ENCODE data around the gene NEDD1.
A peak's percentile ranks its signal among the peaks of the same experiment; 100 is the strongest.

The NEDD1 gene

GRCh38 chr12:96890331-96890730 is 16.7 kb upstream of the NEDD1 start:
- no peak overlapping the region for H3K4me3 ChIP-seq (ENCODE audit: low read length)
- DNase-seq (ENCODE audit: low read depth, low spot score): no peak

- H3K4me3 ChIP-seq (ENCODE audit: low read length): no peak overlapping the region
- no peak for DNase-seq (ENCODE audit: low read depth, low spot score)
These were observed 15.0 kb upstream of the NEDD1 start for GRCh38 chr12:96892104-96892503.

DNA sequence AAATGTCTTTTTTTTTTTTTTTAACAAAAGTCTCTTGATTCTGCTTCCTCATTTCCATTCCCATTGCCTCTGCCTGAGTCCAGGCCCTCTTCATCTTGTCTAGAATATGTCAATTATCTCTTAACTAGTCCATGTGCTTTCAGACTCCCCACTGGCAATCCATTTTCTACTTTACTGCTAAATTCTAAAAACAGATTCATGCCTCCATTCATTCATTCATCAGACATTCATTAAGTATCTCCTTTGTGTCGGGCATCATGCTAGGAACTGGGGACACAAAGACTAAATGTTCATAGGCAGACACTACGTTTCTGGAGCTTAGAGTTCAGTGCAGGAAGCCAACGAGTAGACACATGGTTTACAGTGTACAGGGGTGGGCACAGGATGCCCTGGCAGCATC is 9.6 kb upstream of the NEDD1 start:
- no peak overlapping the region for H3K4me3 ChIP-seq (ENCODE audit: low read length)
- DNase-seq (ENCODE audit: low read depth, low spot score): no peak

GRCh38 chr12:96901175-96901574 is 5.9 kb upstream of the NEDD1 start:
- H3K4me3 ChIP-seq (ENCODE audit: low read length): no peak overlapping the region
- DNase-seq (ENCODE audit: low read depth, low spot score): no peak

- no peak overlapping the region for H3K4me3 ChIP-seq (ENCODE audit: low read length)
- peak; percentile 34 for DNase-seq (ENCODE audit: low read depth, low spot score)
These were observed 5.0 kb upstream of the NEDD1 start for GRCh38 chr12:96902076-96902475.

GRCh38 chr12:96906498-96906848 is 584 bp upstream of the NEDD1 start:
- no peak for DNase-seq (ENCODE audit: low read depth, low spot score)
- H3K4me3 ChIP-seq (ENCODE audit: low read length): peak overlapping the region; percentile 61

- no peak for DNase-seq (ENCODE audit: low read depth, low spot score)
- H3K4me3 ChIP-seq (ENCODE audit: low read length): peak overlapping the region; percentile 61
These were observed 790 bp downstream of the NEDD1 start for GRCh38 chr12:96907671-96908422.

GRCh38 chr12:96908423-96908675 is 1.3 kb downstream of the NEDD1 start:
- no peak for DNase-seq (ENCODE audit: low read depth, low spot score)
- H3K4me3 ChIP-seq (ENCODE audit: low read length): peak overlapping the region; percentile 61

DNA sequence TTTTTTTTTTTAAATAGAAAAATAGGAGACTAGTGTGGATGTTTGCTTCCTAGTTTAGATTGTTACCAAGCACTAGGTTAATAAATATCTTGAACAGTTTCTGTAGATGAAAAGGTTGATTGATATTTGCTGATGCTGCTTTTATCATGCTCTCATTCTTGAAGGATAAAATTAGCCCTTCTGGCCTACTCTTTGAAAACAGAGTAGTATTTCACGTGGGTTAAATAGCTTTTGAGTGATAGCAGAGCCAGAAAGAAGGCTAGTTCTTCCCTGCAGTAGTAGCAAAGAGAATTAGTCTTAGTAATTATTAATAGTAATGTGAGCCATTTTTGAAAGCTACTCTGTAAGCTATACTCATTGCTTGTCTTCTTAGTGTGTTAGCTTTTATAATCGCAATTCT is 5.2 kb downstream of the NEDD1 start:
- no peak for DNase-seq (ENCODE audit: low read depth, low spot score)
- no peak overlapping the region for H3K4me3 ChIP-seq (ENCODE audit: low read length)

GRCh38 chr12:96912943-96913342 is 5.9 kb downstream of the NEDD1 start:
- H3K4me3 ChIP-seq (ENCODE audit: low read length): no peak overlapping the region

GRCh38 chr12:96919510-96920210 is 12.6 kb downstream of the NEDD1 start:
- no peak overlapping the region for H3K4me3 ChIP-seq (ENCODE audit: low read length)

More at GRCh38 chr12:96912943-96913342, 5.9 kb downstream of the NEDD1 start:
- DNase-seq (ENCODE audit: low read depth, low spot score): no peak

GRCh38 chr12:96948782-96949181 is 41.7 kb downstream of the NEDD1 start:
- H3K4me3 ChIP-seq (ENCODE audit: low read length): no peak overlapping the region
- no peak for DNase-seq (ENCODE audit: low read depth, low spot score)

More at GRCh38 chr12:96919510-96920210, 12.6 kb downstream of the NEDD1 start:
- no peak for DNase-seq (ENCODE audit: low read depth, low spot score)

DNA sequence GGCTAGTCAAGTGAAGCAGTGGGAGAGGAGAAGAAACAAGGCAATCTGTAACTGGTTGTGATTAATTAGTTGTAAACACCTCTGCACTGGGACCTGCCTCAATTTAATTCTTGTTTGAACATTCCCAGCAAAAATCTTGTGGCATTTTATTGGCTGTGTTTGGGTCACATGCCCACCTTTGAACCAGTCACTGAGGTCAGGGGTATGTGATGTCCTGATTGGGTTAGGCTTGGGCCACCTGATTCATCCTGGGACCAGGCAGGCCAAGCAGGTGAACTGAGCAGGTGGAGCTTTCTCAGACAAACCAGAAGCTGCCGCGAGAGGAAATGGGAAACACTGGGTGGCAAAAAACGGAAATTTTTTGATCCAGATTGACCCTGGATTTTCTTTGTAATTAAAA is 72.5 kb downstream of the NEDD1 start:
- no peak for DNase-seq (ENCODE audit: low read depth, low spot score)

GRCh38 chr12:96980991-96981414 is 73.9 kb downstream of the NEDD1 start:
- no peak overlapping the region for H3K4me3 ChIP-seq (ENCODE audit: low read length)
- DNase-seq (ENCODE audit: low read depth, low spot score): no peak

More for the DNA sequence above, 72.5 kb downstream of the NEDD1 start:
- H3K4me3 ChIP-seq (ENCODE audit: low read length): no peak overlapping the region

DNA sequence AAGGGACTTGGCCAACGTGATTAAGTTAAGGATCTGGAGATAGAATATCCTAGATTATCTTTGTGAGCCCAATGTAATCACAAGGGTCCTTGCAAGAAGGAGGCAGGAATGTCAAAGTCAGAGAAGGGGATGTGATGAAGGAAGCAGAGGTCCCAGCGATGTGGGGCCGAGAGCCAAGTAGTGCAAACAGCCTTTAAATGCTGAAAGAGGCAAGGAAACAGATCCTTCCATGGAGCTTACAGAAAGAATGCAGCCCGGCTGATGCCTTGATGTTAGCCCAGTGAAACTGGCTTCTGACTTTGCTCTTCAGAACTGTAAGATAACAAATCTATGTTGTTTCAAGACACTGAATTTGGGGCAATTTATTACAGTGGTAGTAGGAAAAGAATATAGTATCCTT is 74.9 kb downstream of the NEDD1 start:
- no peak for DNase-seq (ENCODE audit: low read depth, low spot score)
- H3K4me3 ChIP-seq (ENCODE audit: low read length): no peak overlapping the region

DNA sequence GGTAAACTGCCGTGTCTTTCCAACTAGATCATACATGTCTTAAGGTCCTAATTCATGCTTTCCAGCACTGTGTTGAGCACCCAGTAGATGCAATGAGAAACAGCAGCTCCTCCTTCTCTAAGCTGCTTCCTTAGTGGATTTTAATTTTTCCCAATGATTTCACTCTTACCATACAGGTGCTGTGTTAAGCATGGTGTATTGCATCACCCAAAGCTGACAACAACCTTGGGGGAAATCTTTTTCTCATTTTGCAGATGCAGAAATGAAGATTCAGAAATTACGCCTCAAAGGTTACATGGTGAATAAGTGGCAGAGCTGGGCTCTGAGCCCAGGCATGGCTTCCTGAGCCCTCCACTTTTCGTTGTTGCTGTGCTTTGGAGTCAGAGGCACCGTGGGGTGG is 75.6 kb downstream of the NEDD1 start:
- no peak for DNase-seq (ENCODE audit: low read depth, low spot score)
- H3K4me3 ChIP-seq (ENCODE audit: low read length): no peak overlapping the region

DNA sequence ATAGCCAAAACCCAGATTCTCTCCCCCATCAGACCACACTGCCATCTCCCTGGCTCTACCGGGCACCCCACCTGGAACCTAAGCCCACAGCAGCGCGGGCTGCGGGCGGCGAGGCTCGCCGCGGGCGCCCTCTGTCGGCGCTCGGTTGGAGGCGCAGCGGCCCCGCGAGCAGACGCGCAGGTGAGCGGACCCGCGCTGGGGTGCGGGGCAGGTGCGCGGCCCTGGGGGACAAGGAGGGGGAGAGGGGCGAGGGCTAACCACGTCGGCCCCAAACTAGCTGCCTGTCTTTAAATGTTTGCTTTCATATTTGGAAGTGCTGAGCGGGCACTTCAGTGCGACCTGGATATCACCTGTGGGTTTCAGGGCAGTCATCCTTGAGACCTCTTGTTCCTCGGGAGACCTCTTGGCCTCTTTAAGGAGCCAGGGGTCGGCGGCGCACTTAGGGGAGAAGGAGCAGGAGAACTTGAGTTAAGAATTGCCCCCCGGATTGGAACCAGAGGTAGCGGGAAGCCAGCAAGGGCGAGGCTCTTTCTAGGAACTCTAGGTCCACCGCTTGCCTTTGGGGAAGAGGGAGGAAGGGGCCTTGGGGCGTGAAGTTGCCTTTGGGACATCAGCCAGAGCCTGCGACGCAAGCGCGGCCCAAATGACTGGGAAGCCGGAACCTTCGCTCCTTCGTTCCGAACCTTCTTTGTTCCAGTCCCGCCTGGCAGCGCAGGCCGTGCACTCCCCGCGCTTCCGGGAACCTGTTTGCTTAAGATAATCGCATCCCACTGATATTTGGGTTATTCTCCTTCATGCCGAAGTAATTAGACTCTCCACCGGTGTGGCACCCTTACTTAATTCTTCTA is 78.7 kb downstream of the NEDD1 start:
- no peak overlapping the region for H3K4me3 ChIP-seq (ENCODE audit: low read length)
- no peak for DNase-seq (ENCODE audit: low read depth, low spot score)

- no peak overlapping the region for H3K4me3 ChIP-seq (ENCODE audit: low read length)
- peak; percentile 27 for DNase-seq (ENCODE audit: low read depth, low spot score)
These were observed 79.9 kb downstream of the NEDD1 start for GRCh38 chr12:96986883-96987523.

DNA sequence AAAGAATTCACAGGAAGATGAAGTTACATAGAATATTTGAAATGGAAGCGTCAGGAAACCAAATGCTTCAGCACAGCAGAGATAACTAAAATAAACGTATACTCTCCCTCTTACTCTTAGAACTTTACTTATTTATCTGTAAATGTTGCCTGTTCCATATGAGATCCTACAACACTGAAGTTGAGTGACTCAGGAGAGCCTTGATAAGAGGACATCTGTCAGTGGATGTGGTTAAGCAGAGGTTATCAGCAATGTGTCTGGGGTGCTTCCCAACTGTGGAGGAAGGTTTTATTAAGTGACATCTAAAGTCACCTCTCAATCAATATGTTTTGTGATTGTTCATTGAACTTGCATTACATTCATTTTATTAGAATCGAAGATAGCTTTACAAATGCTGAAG is 81.9 kb downstream of the NEDD1 start:
- DNase-seq (ENCODE audit: low read depth, low spot score): no peak
- no peak overlapping the region for H3K4me3 ChIP-seq (ENCODE audit: low read length)

- peak; percentile 22 for DNase-seq (ENCODE audit: low read depth, low spot score)
- H3K4me3 ChIP-seq (ENCODE audit: low read length): no peak overlapping the region
These were observed 82.9 kb downstream of the NEDD1 start for GRCh38 chr12:96989916-96990315.
